Left hindlimb (tissue), 1 donor: ENCODE results near the gene ZRANB3.
"Not testable (repeated sequence)": the region's sequence is repeated elsewhere in the genome, so short reads cannot be mapped to it uniquely, and the experiment has no call there.

ENCODE experiments used
- DNase-seq: peaks from one replicate; pipeline ENCODE4 v3.0.0-alpha.2; 2018

ZRANB3 gene

DNA sequence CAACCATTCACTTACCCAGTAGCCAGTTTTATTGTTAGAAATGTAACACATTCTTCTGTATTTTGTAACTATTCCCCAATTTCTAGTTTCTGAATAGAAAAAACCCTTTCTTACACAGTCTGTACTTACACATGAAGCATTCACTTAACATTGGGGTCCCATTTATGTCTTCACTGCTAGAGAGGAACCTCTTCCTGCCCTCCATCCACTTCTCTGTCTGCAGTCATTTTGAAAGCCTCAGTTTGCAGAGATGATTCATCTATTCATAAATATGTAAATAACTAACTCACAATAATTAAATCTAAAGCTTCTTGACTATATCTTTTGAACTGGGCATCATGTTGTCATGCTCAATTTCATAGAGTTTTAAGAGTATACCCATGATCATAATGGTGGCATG is 55.9 kb downstream of the ZRANB3 start:
- no peak for DNase-seq

DNA sequence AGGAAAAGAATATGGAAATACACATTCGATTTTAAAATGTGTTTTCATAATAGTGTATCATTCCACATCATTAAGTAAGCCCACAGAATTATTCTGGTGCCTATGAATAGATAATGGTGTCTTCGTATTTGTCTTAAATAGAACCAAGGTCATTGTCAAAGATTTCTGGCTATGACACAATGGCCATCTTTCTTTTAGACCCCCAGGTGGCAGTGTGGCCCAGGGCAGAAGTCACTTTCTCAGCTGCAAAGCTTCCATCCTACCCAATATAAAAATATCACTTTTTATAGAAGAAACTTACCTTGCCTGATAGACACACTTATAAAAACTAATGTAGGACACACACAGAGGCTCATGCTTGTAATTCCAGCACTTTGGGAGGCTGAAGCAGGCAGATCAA is 57.5 kb downstream of the ZRANB3 start:
- DNase-seq: no peak

DNA sequence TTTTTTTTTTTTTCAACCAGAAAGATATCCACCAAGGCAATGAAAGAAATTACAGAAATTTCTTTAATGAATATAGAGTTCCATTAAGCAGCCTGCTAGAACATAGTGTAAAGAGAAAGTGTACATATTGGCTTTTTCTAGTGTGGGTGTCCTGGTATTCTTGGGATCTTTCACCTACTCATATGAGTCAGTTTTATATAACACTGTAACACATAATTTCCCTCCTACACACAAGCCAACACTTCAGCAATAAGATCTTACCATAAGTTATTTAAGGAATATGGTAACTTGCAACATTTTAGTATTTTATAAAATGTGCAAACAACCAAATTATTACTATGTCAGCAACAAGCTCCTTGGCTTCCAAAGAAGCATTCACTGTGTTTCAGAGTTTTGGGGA is 59.9 kb downstream of the ZRANB3 start:
- DNase-seq: no peak

DNA sequence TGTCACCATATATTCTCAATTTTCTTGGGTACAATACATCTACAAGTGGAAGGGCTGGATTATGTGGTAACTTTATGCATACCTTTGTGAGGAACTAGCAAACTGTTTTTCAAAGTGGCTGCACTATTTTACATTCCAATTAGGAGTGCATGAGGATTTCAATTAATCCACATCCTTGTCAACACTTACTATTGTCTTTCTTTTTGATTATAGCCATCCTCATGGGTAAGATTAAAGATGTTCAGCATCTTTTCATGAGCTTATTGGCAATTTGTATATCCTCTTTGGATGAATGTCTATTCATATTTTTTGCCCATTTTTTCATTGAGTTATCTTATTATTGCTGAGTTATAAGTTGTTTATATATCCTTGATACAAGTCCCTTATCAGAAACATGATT is 73.7 kb downstream of the ZRANB3 start:
- DNase-seq: no peak

DNA sequence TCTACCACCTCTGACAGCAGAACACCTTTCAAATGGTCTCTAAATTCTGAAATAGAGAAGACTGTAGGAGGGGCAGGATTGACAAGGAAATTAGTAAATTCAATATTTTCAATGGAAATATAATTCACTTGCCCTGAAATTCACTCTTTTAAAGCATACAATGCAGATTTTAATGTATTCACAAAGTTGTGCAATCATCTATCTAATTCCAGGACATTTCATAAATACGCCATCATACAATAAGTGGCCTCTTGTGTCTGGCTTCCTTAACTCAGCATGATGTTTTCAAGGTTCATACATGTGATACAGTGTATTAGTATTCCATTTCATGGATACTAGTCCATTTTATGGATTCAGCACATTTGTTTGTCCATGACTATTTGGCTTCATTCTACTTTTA is 74.2 kb downstream of the ZRANB3 start:
- no peak for DNase-seq

DNA sequence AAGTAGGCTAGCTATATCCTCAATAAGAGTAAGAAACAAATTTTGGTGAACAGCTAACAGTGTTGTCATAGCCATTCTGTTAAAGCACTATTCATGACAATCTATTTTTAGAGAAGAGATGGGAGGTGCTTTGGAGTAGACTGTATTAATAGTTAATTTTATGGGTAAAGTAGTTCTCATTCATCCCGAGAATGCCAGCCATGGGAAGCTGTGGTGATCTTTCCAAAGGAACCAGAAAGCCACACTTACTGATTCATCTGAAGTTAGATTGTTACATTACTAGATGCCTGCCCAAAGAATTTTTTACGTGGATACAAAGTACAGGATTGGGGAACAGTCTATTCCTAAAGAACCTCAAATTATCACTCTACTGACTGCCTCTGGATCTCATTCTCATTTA is 74.6 kb downstream of the ZRANB3 start:
- DNase-seq: no peak

DNA sequence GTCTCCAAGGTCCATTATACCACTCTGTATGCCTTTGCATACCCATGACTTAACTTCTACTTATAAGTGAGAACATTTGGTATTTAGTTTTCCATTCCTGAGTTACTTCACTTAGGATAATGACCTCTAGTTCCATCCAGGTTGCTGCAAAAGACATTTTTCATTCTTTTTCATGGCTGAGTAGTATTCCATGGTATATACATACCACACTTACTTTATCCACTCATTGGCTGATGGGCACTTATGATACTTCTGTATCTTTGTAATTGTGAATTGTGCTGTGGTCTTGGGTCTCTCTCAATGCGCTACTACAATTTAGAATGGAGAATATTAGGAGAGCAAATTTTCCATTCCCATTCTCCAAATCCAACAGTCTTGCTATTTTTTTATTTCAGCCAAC is 76.4 kb downstream of the ZRANB3 start:
- DNase-seq: no peak

DNA sequence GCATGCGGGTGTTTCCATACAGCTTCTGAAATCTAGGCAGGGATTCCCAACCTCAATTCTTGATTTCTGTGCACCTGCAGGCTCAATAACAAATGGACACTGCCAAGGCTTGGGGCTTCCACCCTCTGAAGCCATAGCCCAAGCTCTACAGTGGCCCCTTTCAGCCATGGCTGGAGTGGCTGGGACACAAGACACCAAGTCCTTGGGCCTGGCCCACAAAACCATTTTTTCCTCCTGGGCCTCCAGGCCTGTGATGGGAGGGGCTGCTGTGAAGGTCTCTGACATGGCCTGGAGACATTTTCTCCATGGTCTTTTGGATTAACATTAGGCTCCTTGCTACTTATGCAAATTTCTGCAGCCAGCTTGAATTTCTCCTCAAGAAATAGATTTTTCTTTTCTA is 78.0 kb downstream of the ZRANB3 start:
- not testable (repeated sequence) for DNase-seq

DNA sequence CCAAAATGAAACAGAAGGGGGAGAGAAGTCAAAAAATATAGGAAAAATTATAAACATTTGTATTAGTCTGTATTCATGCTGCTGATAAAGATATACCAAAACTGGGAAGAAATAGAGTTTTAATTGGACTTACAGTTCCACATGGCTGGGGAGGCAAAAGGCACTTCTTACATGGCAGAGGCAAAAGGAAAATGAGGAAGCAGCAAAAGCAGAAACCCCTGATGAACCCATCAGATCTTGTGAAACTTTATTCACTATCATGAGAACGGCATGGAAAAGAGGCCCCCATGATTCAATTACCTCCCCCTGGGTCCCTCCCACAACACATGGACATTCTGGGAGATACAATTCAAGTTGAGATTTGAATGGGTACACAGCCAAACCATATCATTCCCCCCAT is 79.1 kb downstream of the ZRANB3 start:
- no peak for DNase-seq

DNA sequence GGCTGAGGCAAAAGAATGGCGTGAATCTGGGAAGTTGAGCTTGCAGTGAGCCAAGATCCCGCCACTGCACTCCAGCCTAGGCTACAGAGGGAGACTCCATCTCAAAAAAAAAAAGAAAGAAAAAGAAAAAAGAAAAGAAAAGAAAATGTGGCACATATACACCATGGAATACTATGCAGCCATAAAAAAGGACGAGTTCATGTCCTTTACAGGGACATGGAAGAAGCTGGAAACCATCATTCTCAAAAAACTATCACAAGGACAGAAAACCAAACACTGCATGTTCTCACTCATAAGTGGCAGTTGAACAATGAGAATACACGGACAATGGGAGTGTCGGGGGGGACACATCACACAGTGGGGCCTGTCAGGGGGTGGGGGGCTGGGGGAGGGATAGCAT is 88.0 kb downstream of the ZRANB3 start:
- not testable (repeated sequence) for DNase-seq

DNA sequence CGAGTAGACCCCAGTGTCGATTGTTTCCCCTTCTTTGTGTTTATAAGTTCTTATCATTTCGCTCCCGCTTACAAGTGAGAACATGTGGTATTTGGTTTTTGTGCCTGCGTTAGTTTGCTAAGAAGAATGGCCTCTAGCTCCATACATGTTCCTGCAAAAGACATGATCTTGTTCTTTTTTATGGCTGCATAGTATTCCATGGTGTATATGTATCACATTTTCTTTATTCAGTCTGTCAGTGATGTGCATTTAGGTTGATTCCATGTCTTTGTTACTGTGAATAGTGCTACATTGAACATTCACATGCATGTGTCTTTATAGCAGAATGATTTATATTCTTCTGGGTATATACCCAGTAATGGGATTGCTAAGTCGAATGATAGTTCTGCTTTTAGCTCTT is 95.9 kb downstream of the ZRANB3 start:
- not testable (repeated sequence) for DNase-seq

DNA sequence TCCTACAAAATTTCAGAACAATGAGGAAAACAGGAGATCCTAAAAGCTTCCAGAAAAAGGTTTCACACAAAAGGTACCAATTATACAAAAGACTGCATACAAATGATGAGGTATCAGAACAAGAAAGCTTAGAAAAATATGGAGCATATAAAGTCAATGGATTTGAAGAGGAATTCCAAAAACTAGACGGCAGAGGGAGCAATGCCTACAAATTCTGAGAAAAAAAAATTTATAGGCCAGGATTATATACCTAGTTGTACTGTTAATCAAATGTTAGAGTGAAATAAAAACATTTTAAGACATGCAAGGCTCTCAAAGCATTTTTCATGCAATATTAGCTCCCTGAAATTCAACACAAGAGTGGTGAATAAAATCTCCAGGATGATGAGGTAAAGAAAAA is 106.2 kb downstream of the ZRANB3 start:
- DNase-seq: no peak

DNA sequence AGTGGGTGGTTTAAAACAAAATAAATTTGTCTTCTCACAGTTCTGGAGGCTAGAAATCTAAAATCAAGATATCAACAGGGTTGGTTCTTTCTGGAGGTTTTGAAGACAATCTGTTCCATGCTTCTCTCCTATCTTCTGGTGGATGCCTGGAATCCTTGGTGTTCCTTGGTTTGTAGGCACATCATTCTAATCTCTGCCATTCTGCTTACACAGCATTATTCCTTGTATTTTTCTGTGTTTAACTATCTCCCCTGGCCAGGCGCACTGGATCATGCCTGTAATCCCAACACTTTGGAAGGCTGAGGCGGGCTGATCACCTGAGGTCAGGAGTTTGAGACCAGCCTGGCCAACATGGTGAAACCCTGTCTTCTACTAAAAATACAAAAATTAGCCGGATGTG is 108.1 kb downstream of the ZRANB3 start:
- no peak for DNase-seq

DNA sequence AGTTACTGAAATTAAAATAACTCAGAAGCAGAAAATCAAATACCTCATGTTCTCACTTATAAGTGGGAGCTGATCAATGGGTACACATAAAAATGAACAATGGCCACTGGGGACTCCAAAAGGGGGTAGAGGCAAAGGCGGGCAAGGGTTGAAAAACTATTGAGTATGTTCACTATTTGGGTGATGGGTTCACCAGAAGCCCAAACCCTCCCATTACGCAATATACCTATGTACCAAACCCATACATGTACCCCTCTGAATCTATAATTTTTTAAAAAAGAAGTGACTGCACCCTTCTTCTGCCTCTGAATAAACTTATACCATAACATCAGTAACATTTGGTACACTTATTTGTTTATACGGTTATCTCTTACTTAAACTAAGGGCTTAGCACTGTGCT is 119.4 kb downstream of the ZRANB3 start:
- no peak for DNase-seq

DNA sequence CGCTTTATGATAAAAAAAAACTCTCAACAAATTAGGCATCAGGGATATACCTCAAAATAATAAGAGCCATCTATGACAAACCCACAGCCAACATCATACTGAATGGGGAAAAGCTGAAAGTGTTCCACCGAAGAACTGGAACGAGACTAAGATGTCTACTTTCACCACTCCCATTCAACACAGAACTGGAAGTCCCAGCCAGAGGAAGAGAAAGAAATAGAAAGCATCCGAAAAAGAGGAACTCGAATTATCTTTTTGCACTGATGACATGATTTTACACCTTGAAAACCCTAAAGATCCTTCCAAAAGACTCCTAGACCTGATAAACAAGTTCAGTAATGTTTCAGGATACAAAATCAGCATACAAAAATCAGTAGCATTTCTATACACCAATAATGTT is 121.6 kb downstream of the ZRANB3 start:
- no peak for DNase-seq

DNA sequence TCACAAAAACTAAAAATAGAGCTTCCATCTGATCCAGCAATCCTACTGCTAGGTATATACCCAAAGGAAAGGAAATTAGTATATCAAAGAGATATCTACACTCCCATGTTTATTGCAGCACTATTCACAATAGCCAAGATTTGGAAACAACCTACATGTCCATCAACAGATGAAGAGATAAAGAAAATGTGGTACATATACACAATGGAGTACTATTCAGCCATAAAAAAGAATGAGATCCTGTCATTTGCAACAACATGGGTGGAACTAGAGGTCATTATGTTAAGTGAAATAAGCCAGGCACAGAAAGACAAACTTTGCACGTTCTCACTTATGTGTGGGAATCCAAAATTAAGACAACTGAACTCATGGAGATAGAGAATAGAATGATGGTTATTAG is 134.8 kb downstream of the ZRANB3 start:
- not testable (repeated sequence) for DNase-seq

DNA sequence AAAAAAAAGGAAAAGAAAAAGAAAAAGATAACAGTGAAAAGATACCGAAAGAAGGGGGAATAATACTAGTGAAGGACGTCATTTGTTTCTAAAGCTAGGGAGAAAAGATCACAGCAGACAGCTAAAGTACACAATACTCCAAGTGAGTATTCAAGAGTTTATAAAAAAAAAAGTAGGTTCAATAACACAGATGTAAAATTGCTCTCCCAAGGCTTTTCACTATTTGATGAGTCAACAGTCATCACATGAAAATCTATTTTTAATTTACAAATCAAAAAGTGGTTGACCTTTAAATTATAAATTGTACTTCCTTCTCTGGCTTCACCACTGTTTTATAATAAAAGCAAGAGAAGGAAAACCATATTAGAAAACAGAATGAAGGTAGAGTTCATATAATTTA is 144.0 kb downstream of the ZRANB3 start:
- DNase-seq: no peak

DNA sequence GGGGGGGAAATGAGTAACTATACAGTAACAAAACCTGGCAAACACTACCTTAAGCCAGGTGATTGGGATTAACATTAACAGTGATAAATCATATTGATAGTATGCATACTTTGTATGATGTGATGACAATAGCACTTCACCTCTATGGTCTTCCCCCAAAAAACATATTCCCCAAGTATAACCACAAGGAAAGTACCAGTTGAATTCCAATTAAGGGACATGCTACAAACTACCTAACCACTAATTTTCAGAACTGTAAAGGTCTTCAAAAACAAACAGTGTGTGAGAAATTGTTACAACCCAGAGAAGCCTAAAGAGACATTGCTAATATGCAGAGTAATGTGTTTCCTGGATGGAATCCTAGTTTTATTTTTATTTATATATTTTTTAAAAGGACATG is 152.4 kb downstream of the ZRANB3 start:
- DNase-seq: no peak

DNA sequence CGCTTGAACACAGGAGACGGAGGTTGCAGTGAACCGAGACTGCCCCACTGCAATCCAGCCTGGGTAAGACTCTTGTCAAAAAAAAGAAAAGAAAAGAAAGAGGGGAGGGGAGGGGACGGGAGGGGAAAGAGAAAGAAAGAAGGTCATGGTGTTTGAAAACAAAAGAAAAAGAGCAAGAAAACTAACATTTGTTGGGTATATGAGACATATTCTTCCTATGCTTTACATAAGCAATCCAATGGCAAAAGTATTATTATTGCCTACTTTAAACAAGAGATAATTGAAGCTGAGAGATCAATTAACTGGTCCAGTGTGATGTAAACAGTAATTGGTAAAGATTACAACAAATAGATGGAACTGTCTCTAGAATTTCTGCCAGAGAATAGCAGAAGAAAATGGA is 157.3 kb downstream of the ZRANB3 start:
- no peak for DNase-seq

DNA sequence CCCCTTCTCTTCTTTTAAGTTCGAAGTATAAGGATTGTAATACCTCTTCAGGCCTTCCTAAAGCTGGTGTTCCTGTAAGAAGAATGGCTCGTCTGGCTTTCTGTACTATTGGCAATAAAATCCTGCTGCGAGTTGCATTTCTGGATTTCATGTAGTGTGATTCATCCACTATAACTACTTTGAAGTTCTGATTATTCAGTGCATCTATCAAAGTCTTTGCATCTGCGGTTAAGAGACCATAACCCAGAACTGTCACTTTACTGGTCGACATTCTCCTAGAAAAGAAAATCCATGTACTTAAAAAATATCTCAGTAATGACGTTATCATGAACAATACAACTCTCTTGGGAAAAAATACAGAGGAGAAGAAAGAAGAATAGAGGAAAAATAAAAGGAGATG is 181.1 kb downstream of the ZRANB3 start:
- DNase-seq: no peak

DNA sequence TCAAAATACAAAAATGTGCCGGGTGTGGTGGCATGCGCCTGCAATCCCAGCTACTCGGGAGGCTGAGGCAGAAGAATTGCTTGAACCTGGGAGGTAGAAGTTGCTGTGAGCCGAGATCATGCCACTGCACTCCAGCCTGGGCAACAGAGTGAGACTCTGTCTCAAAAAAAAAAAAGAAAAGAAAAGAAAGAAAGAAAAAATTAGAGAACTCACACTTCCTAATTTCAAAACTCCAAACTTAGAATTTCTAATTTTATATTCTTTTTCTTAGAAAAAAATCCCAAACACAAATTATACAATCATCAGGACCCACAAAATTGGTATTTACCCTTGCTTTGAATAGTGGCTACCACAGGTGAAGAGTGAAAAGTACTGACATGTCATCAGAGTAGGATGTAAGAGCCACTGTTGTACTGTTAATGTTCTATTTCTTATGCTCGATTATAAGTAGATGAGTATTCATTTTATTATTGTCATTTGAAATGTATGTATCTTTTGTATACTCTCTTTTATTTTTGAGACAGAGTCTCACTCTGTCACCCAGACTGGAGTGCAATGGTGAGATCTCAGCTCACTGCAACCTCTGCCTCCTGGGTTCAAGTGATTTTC is 182.8 kb downstream of the ZRANB3 start:
- DNase-seq: not testable (repeated sequence)

DNA sequence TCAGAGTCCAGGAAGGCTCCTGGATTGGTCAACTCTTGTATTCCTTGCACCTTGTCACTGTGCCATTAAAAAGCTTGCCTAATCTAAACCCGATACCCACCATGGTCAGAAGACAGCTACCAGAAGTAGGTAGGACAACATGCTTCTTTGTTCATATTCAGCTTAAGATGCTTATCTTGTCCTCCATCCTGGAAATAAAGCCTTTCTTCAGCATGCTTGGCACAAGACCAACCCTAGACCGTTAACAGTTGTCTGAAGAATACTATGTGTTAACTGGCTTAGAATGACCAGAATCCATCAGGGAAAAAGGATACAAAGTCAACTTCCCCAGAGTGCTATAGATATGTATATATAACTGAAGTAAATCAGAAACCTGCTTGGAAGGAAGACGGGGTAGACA is 193.9 kb downstream of the ZRANB3 start:
- DNase-seq: no peak

DNA sequence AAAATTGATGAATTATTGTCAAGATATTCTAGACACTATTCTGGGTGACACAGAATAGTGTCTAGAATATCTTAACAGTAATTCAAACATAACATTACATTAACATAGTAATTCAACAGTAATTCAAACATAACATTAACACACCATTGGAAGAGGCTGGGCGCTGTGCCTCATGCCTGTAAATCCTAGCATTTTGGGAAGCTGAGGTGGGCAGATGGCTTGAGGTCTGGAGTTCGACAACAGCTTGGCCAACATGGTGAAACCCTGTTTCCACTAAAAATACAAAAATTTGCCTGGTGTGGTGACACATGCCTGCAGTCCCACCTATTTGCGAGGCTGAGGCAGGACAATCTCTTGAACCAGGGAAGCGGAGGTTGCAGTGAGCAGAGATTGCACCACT is 195.8 kb downstream of the ZRANB3 start:
- no peak for DNase-seq

DNA sequence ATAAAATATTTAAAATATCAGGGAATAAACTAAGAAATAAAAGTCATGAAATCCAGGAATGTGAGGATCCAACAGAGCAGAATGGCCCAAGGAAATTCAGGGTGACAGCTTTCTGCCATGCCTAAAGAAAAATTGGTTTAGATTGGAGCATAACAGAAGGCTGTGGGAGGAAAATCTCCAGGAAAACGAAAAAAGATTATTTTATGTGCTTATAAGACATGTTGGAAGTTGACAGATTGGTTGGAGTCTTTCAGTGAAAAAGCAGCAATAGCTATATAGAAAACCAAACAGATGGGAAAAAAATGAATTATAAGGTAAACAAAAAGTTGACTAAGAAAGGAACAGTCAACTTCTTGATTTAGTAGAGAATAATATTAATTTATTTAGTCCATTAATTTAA is 203.9 kb downstream of the ZRANB3 start:
- DNase-seq: no peak

DNA sequence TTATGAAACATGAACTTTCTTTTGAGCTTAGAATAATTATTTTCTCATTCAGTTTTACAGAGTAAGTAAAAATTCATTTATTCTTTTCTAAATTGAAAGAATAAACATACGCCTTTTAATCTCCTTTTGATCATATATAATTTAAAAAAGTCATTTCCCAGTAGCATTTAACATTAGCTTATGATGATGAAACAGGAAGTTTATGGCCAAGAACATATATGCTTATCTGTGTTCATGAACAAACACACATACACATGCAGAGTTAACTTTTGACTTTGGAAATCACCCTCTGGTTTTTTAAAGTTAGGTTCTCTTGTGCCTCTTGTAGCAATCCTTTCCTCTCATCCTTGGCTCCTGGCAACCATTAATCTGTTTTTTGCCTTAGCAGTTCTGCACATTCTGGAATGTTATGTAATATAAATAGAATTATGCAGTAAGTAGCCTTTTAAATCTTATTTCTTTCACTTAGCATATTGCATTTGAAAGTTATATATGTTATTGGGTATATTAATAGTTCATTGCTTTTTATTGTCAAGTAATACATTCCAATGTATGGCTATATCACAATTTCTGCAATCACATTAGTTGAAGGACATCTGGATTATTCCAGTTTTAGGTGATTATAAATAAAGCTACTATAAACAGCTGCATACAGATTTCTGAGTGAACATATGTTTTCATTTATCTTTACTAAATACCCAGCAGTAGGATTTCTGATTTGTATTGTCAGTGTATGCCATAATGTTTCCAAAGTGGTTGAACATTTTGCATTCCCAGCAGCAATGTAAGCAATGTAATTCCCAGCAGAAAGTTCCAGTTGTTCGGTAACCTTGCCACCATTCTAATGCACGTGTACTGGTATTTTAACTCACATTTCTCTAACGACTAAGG is 210.3 kb downstream of the ZRANB3 start:
- no peak for DNase-seq
